Measurements from ENCODE around the gene NMT2.

Gene NMT2

DNA sequence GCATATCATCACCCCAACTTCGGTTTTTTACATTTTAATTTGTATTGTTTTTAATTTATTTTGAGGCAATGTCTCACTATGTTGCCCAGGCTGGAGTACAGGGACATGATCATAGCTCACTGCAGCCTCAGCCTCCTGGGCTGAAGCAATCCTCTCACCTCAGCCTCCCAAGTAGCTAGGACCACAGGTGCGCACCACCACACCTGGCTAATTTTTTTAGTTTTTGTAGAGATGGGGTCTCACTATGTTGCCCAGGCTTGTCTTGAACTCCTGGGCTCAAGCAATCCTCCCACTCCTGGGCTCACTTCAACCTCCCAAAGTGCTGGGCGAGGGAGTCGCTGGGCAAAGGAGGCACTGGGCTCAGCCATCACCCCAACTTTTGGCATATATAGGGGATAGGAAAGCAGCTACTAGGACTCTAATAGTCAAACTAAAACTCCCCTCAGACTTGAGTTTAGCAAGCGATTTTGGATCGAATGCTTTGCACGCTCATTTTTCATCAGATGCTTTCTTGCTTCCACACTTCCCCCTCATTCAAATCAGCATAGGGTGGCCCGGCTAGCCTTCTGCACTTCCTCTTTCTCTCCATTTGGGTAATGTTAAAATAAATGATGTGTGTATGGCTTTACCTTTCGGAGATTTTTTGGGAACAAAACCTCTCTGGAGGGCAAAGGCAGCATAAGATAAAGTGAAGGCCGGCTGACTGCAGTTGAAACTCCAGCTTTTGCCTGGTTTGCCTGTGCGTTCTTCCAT is 20.8 kb upstream of the NMT2 start:
- TF ChIP-seq, protein P1, sequence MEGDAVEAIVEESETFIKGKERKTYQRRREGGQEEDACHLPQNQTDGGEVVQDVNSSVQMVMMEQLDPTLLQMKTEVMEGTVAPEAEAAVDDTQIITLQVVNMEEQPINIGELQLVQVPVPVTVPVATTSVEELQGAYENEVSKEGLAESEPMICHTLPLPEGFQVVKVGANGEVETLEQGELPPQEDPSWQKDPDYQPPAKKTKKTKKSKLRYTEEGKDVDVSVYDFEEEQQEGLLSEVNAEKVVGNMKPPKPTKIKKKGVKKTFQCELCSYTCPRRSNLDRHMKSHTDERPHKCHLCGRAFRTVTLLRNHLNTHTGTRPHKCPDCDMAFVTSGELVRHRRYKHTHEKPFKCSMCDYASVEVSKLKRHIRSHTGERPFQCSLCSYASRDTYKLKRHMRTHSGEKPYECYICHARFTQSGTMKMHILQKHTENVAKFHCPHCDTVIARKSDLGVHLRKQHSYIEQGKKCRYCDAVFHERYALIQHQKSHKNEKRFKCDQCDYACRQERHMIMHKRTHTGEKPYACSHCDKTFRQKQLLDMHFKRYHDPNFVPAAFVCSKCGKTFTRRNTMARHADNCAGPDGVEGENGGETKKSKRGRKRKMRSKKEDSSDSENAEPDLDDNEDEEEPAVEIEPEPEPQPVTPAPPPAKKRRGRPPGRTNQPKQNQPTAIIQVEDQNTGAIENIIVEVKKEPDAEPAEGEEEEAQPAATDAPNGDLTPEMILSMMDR (IDR thresholded peaks at IDR 0.05): no peak
- Histone ChIP-seq H3K4me3 (ENCODE audit: low read depth in 1 of 2, low read length in 1 of 2) (no peak overlapping the region), H3K9me3 (peaks cover 4% of the 10 kb centered on the region), H3K27ac (no peak overlapping the region), H3K27me3 (peaks cover 26% of the 10 kb centered on the region), H3K4me1 (ENCODE audit: control insufficient read depth in 1 of 2, insufficient read depth in 1 of 2, low read depth in 1 of 2, low read length in 1 of 2) (no peaks in the 10 kb centered on the region), H3K36me3 (no peaks in the 10 kb centered on the region)

DNA sequence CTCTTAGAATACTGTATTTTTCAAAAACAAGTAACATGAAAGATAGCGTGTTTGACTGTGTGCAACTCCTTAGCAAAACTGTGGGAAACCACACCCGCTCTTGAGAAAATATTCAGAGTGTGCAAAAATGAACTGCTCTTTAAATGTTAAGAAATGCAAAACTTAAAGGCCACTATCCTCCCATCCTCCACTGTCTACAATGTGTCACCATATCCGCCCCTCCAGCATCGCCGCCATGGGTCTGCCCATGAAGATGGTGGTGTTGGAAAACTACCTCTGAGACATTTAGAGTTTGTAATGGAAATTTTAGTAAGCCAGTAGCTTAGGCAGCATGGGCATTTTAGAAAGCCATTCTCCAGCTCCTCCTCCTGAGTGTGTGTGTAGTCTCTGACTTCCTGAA is 20.1 kb upstream of the NMT2 start:
- Histone ChIP-seq H3K4me3 (ENCODE audit: low read depth in 1 of 2, low read length in 1 of 2) (no peak overlapping the region), H3K9me3 (no peaks in the 10 kb centered on the region), H3K27ac (no peak overlapping the region), H3K27me3 (peaks cover 33% of the 10 kb centered on the region), H3K4me1 (ENCODE audit: control insufficient read depth in 1 of 2, insufficient read depth in 1 of 2, low read depth in 1 of 2, low read length in 1 of 2) (no peaks in the 10 kb centered on the region), H3K36me3 (no peaks in the 10 kb centered on the region)
- TF ChIP-seq, protein P1 (IDR thresholded peaks at IDR 0.05): no peak

DNA sequence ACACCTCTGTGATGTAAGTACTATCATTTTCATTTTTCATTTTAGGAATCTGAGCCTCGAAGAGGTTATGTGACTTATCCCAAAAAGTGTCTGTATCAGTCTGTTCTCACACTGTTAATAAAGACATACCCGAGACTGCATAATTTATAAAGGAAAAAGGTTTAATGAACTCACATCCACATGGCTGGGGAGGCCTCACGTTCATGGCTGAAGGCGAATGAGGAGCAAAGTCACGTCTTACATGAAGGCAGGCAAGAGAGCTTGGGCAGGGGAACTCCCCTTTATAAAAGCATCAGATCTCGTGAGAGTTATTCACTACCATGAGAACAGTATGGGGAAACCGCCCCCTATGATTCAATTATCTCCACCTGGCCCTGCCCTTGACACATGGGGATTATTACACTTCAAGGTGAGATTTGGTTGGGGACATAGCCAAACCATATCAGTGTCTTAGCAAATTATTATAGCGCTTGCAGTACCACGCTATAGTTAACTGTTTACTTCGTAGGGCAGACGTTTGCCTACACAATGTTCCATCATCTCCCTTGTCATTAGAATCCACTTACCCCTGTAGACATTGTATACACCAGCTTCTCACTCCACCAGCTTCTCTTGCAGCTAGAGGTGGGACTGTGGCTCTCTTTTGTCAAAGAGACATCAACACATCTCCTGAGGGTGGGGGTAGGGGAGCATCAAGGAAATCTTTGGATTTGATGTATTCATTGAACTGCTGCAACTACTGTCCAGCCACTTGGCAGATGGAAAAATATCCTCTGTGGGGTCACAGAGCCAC is 15.4 kb upstream of the NMT2 start:
- Histone ChIP-seq H3K4me3 (ENCODE audit: low read depth in 1 of 2, low read length in 1 of 2) (no peak overlapping the region), H3K27ac (no peak overlapping the region), H3K9me3 (no peaks in the 10 kb centered on the region), H3K27me3 (peaks cover 58% of the 10 kb centered on the region), H3K36me3 (no peaks in the 10 kb centered on the region), H3K4me1 (ENCODE audit: control insufficient read depth in 1 of 2, insufficient read depth in 1 of 2, low read depth in 1 of 2, low read length in 1 of 2) (no peaks in the 10 kb centered on the region)
- TF ChIP-seq, protein P1 (IDR thresholded peaks at IDR 0.05): no peak

DNA sequence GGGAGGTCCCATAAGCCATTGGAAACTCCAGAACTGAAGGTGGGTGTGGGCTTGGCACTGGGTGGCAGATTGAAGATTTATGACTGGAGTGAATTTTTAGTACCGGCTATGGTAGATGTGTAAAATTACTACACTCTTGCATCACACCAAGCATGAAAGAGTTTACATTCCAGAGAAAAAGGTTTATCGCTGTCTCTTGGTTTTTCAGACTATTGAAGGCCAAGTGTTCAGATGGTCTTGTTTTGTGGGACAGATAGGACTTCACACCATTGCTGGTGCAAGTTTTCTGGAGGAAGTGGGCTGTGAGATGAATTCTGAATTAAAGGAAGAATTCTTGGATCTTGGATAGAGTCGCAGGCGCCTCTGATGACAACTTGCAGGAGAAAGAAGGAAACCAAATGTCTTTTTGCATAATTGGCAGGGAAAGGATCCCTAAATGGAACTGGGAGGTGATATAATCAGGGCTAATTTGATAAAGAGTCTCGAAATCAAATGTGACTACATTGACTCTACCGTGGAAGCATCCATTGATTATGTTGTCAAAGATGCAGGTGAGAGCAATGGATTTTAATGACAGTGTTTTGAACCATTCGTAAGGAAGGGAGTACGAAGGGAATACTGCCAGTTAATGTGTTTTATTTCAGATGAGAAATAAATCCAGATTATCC is 14.2 kb upstream of the NMT2 start:
- H3K27me3 ChIP-seq: peaks cover 51% of the 10 kb centered on the region
- no peak overlapping the region for H3K4me3 ChIP-seq (ENCODE audit: low read depth in 1 of 2, low read length in 1 of 2)
- H3K36me3 ChIP-seq: no peaks in the 10 kb centered on the region
- H3K9me3 ChIP-seq: no peaks in the 10 kb centered on the region
- TF ChIP-seq, protein P1 (IDR thresholded peaks at IDR 0.05): no peak
- H3K27ac ChIP-seq: no peak overlapping the region
- no peaks in the 10 kb centered on the region for H3K4me1 ChIP-seq (ENCODE audit: control insufficient read depth in 1 of 2, insufficient read depth in 1 of 2, low read depth in 1 of 2, low read length in 1 of 2)

DNA sequence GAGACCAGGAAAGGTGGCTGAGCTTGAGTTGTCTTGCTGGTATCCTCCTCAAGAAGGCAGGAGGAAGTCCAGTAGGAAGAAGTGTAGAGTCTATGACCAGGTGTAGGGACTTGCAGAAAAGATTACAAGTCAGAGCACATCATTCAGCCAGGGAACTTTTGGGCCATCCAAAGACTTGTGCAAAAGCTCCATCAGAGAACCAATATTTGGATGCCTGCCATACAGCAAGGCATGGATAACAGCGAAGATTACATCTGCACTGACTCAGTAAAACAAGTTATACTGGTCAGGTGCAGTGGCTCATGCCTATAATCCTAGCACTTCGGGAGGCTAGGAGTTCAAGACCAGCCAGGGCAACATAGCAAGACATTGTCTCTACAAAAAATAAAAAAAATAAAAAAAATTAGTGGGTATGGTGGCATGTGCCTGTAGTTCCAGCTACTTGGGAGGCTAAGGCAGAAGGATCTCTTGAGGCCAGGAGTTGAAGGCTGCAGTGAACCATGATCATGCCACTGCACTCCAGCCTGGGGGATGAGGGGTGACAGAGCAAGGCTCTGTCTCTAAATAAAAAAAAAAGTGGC is 13.2 kb upstream of the NMT2 start:
- H3K27ac ChIP-seq: no peak overlapping the region
- TF ChIP-seq, protein P1 (IDR thresholded peaks at IDR 0.05): no peak
- no peaks in the 10 kb centered on the region for H3K4me1 ChIP-seq (ENCODE audit: control insufficient read depth in 1 of 2, insufficient read depth in 1 of 2, low read depth in 1 of 2, low read length in 1 of 2)
- H3K27me3 ChIP-seq: peaks cover 56% of the 10 kb centered on the region
- no peaks in the 10 kb centered on the region for H3K36me3 ChIP-seq
- H3K4me3 ChIP-seq (ENCODE audit: low read depth in 1 of 2, low read length in 1 of 2): no peak overlapping the region
- H3K9me3 ChIP-seq: no peaks in the 10 kb centered on the region
